IMR-90 (cell line): Measurements from ENCODE around the gene SLC46A1. TPM values are rescaled to one million over a fixed set of nuclear protein-coding genes. Genes with fewer than 3 reads are reported as not detected.

Source experiments
- ATAC-seq: fragments of 200-7000 bp; cut with Tn5 transposase; 2 replicates; pipeline ENCODE4 v1.9.1; 2020; ENCODE audit warnings: low read depth, mild to moderate bottlenecking, moderate library complexity
- BruUV-seq: library from RNA; stranded (reverse); fragments of 400-500 nt; replicated peaks from 2 replicates; lab custom pipeline; 2021; lab: Mats Ljungman, UMichigan
- CTCF ChIA-PET: fragments of 300-600 bp; formaldehyde crosslinking; extraction: SDS; loops from one replicate; lab custom pipeline; 2021; ENCODE audit warnings: antibody characterized with exemption; lab: Yijun Ruan, JAX
- POLR2A ChIA-PET: fragments of 300-600 bp; sonication (Branson Sonifier 250); formaldehyde crosslinking; loops from one replicate; lab custom pipeline; 2022; ENCODE audit warnings: antibody characterized with exemption; ENCODE audit not compliant: unreplicated experiment; lab: Charles Lee
- DNase-seq: peaks from one replicate; pipeline ENCODE4 v3.0.0; 2013
- H2AFZ ChIP-seq: replicated peaks from 2 replicates; pipeline ENCODE3; 2013; ENCODE audit warnings: low read length, mild to moderate bottlenecking; ENCODE audit not compliant: poor library complexity
- H2AK5ac ChIP-seq: 2 replicates; pipeline ENCODE4 v1.6.1; 2013; ENCODE audit warnings: low read depth, low read length, inconsistent platforms
- H2AK9ac ChIP-seq: replicated peaks from 2 replicates; pipeline ENCODE3; 2013; ENCODE audit warnings: mild to moderate bottlenecking, low read depth, low read length, moderate library complexity; ENCODE audit not compliant: poor library complexity
- H2BK120ac ChIP-seq: 2 replicates; pipeline ENCODE4 v1.6.1; 2013; ENCODE audit warnings: low read depth, low read length, inconsistent platforms
- H2BK15ac ChIP-seq: 3 replicates; pipeline ENCODE4 v1.6.1; 2013; ENCODE audit warnings: low read depth, low read length, inconsistent platforms
- H2BK20ac ChIP-seq: 2 replicates; pipeline ENCODE4 v1.6.1; 2013; ENCODE audit warnings: low read depth, mild to moderate bottlenecking, inconsistent platforms, low read length, moderate library complexity
- H2BK5ac ChIP-seq: 2 replicates; pipeline ENCODE4 v1.6.1; 2013; ENCODE audit warnings: mild to moderate bottlenecking, low read depth, low read length, inconsistent platforms; ENCODE audit not compliant: poor library complexity, severe bottlenecking
- H3K14ac ChIP-seq: replicated peaks from 2 replicates; pipeline ENCODE4 v1.6.1; 2013; ENCODE audit warnings: low read depth, low read length, inconsistent platforms
- H3K18ac ChIP-seq: 2 replicates; pipeline ENCODE4 v1.6.1; 2013; ENCODE audit warnings: low read depth, low read length, control low read depth
- H3K23ac ChIP-seq: 2 replicates; pipeline ENCODE4 v1.6.1; 2013; ENCODE audit warnings: low read depth, low read length, inconsistent platforms
- H3K27ac ChIP-seq: 2 replicates; pipeline ENCODE4 v1.5.1; 2013; ENCODE audit warnings: mild to moderate bottlenecking, control low read depth, low read length; ENCODE audit not compliant: insufficient read depth
- H3K27me3 ChIP-seq: 2 replicates; pipeline ENCODE4 v1.6.1; 2013; ENCODE audit warnings: low read length; ENCODE audit not compliant: control insufficient read depth, insufficient read depth
- H3K36me3 ChIP-seq: 2 replicates; pipeline ENCODE4 v1.6.1; 2013; ENCODE audit warnings: low read length, mixed read lengths; ENCODE audit not compliant: control insufficient read depth, insufficient read depth
- H3K4ac ChIP-seq: 2 replicates; pipeline ENCODE4 v1.6.1; 2013; ENCODE audit warnings: low read depth, low read length, inconsistent platforms
- H3K4me1 ChIP-seq: 2 replicates; pipeline ENCODE4 v1.6.1; 2013; ENCODE audit warnings: low read length, mixed read lengths; ENCODE audit not compliant: control insufficient read depth, insufficient read depth
- H3K4me2 ChIP-seq: 2 replicates; pipeline ENCODE4 v1.6.1; 2013; ENCODE audit warnings: low read depth, mild to moderate bottlenecking, control low read depth, low read length, moderate library complexity
- H3K4me3 ChIP-seq: 2 replicates; pipeline ENCODE4 v1.5.1; 2013; ENCODE audit warnings: low read depth, mild to moderate bottlenecking, control low read depth, low read length, moderate library complexity; ENCODE audit not compliant: insufficient read depth
- H3K56ac ChIP-seq: 2 replicates; pipeline ENCODE4 v1.6.1; 2013; ENCODE audit warnings: low read length, inconsistent platforms; ENCODE audit not compliant: insufficient read depth; ENCODE audit errors: extremely low read depth
- H3K79me1 ChIP-seq, 2 experiments: 2 replicates each; pipeline ENCODE4 v1.6.1; 2013; ENCODE audit warnings: low read length in 2 of 2, inconsistent platforms in 1 of 2, low read depth in 1 of 2
- H3K9ac ChIP-seq: 2 replicates; pipeline ENCODE4 v1.6.1; 2013; ENCODE audit warnings: low read depth, low read length, control low read depth
- H3K9me1 ChIP-seq: 2 replicates; pipeline ENCODE4 v1.6.1; 2013; ENCODE audit warnings: low read length, inconsistent platforms; ENCODE audit not compliant: insufficient read depth
- H3K9me3 ChIP-seq: 2 replicates; pipeline ENCODE4 v1.6.1; 2013; ENCODE audit warnings: low read length; ENCODE audit not compliant: control insufficient read depth, insufficient read depth
- H4K20me1 ChIP-seq: 2 replicates; pipeline ENCODE4 v1.6.1; 2013; ENCODE audit warnings: low read length, inconsistent platforms; ENCODE audit not compliant: insufficient read depth
- H4K5ac ChIP-seq: 2 replicates; pipeline ENCODE4 v1.6.1; 2013; ENCODE audit warnings: mild to moderate bottlenecking, low read depth, low read length, control low read depth
- H4K8ac ChIP-seq, 2 experiments: 2 replicates each; pipeline ENCODE4 v1.6.1; 2013; ENCODE audit warnings: low read depth in 2 of 2, low read length in 2 of 2, control low read depth in 1 of 2, inconsistent platforms in 1 of 2
- H4K91ac ChIP-seq: 2 replicates; pipeline ENCODE4 v1.6.1; 2013; ENCODE audit warnings: low read depth, low read length, inconsistent platforms; ENCODE audit not compliant: insufficient read depth
- MAFK ChIP-seq: IDR thresholded peaks from 2 replicates; pipeline ENCODE4 v1.6.1; 2012; ENCODE audit warnings: low read depth, low read length, improper control_type of control experiment
- USF2 ChIP-seq: fragments of 150-350 bp; IDR thresholded peaks from 2 replicates; pipeline ENCODE4 v1.6.1; 2017; ENCODE audit warnings: mild to moderate bottlenecking, antibody characterized with exemption, low read length, low read depth
- WGBS, 2 experiments: methylation state at CpG; one replicate each; pipeline versions ENCODE4 v1.1.5 to v1.1.7; 2013; ENCODE audit warnings: missing lambda C conversion rate in 2 of 2; ENCODE audit not compliant: insufficient read length in 1 of 2; ENCODE audit errors: extremely low coverage in 2 of 2; 5-methylcytosine and 5-hydroxymethylcytosine counted together
- dilution Hi-C: fragments of 300-500 bp; cut with HindIII; formaldehyde crosslinking; loops from one replicate; pipeline ENCODE4 v1.14.3; 2018; ENCODE audit warnings: low sequenced_read_pairs; ENCODE audit not compliant: unreplicated experiment
- in situ Hi-C: fragments of 300-500 bp; cut with MboI; formaldehyde crosslinking; loops from 3 replicates; pipeline ENCODE4 v1.14.3; 2019; ENCODE audit warnings: low sequenced_read_pairs, inconsistent platforms, mixed read lengths
- intact Hi-C: fragments of 100-400 bp; cut with micrococcal nuclease; formaldehyde crosslinking; loops from 2 replicates; pipeline ENCODE4 v1.10.0; 2022
- polyA plus RNA-seq, 3 experiments: library from polyadenylated mRNA; depleted of rRNA; stranded (reverse); fragments of >200 nt; gene quantifications; 2 replicates each; pipeline ENCODE4 v1.2.3, GENCODE V29; 2012; ENCODE audit warnings: low replicate concordance in 1 of 3
- total RNA-seq: library from RNA; depleted of rRNA; stranded (reverse); fragments of >200 nt; gene quantifications from 2 replicates; pipeline ENCODE4 v1.2.3, GENCODE V29; 2012

Gene SLC46A1
- total and polyA plus RNA-seq, 2 of the 4 experiments (the other 2 are of a cell fraction) = 2.7 to 3.9 TPM

GRCh38 chr17:28404007-28404406 is 2.0 kb downstream of the SLC46A1 start:
- Histone ChIP-seq H3K4me3 (no peak overlapping the region), H2BK120ac (no peak overlapping the region), H3K79me1 (no peaks in the 10 kb centered on the region), H3K23ac (no peak overlapping the region), H3K4me2 (no peak overlapping the region), H3K18ac (no peak overlapping the region), H2BK20ac (no peak overlapping the region), H3K9ac (no peak overlapping the region), H3K27ac (no peak overlapping the region), H2BK5ac (no peak overlapping the region), H4K91ac (no peak overlapping the region), H3K9me1 (peaks cover 18% of the 10 kb centered on the region), H3K27me3 (0 out of 2 replicates have a peak, but pooled peaks cover 2% of the 10 kb centered on the region), H3K9me3 (no peaks in the 10 kb centered on the region), H4K8ac (no peak overlapping the region), H2AK9ac (no peak overlapping the region), H3K56ac (no peak overlapping the region), H4K5ac (no peak overlapping the region), H3K36me3 (peaks cover 7% of the 10 kb centered on the region), H2AK5ac (no peak overlapping the region), H2AFZ (no peak overlapping the region), H3K4me1 (peaks cover 3% of the 10 kb centered on the region), H2BK15ac (no peak overlapping the region), H3K14ac (no peak overlapping the region), H4K20me1 (no peaks in the 10 kb centered on the region), H3K4ac (no peak overlapping the region)
- dilution Hi-C loops = no loop called here
- in situ Hi-C loops = no loop called here
- TF ChIP-seq USF2 (no peak), MAFK (peak; percentile 84)
- no TSS peak for BruUV-seq
- DNase-seq (no peak), ATAC-seq (no peak)
- CTCF ChIA-PET = no interaction called here
- intact Hi-C loops = loop anchor here (10.0 kb wide), 1 partner anchor 141 kb away; no protein-coding TSS in a partner anchor
- WGBS, 2 experiments = 88% methylated on average over 1 of the region's 2 CpGs; no CpG with 5 or more reads in 1 of the 2 experiments
- POLR2A ChIA-PET = no interaction called here
